Measurements from ENCODE around the gene PDZD2.

DNA sequence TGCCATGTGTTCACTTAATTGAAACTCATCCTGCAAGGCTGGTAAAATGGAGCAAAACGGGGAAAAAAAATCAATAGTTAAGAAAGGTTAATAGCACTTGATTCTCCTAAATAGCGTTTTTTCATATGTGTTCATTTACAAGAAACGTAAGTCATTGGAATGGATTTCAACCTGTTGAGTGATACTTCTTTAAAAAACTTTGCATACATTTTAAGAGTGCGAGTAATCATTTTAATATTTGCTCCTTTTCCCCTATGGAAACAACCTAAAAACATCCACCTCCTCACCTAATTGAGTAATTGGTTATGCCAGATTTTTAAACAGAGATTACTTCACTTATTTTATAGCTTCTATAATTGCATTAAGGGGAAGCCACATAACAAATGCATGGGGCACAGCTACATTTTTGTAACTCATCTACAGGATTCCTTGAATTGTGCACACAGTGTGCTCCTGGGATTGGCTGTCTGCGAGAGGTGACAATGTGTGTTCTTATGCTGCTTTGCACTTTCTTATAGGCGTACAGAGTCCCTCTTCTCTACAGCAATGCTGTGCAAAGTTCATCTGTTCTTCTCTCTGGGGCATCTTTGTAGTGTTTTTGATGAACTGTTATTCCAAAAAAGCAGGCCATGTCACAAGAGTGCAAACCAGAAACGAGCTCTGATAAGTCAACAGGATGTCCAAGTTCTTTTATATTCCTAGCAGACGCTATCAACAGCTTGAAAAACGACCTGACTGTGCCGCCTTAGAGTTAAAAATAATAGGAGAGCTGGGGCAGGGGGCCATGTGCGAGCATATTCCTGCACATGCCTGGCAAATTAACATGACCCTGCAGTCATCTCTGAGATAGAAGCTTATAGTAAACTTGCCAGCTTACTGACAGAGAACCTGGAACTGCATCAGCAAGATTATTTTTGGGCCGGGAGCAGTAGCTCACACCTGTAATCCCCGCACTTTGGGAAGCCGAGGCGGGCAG is 417.2 kb downstream of the PDZD2 start:
- TF ChIP-seq, protein P1, sequence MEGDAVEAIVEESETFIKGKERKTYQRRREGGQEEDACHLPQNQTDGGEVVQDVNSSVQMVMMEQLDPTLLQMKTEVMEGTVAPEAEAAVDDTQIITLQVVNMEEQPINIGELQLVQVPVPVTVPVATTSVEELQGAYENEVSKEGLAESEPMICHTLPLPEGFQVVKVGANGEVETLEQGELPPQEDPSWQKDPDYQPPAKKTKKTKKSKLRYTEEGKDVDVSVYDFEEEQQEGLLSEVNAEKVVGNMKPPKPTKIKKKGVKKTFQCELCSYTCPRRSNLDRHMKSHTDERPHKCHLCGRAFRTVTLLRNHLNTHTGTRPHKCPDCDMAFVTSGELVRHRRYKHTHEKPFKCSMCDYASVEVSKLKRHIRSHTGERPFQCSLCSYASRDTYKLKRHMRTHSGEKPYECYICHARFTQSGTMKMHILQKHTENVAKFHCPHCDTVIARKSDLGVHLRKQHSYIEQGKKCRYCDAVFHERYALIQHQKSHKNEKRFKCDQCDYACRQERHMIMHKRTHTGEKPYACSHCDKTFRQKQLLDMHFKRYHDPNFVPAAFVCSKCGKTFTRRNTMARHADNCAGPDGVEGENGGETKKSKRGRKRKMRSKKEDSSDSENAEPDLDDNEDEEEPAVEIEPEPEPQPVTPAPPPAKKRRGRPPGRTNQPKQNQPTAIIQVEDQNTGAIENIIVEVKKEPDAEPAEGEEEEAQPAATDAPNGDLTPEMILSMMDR (IDR thresholded peaks at IDR 0.05) = no peak
- TF ChIP-seq POLR2A (IDR thresholded peaks at IDR 0.05) = no peak

Measured in heart left ventricle (tissue), 13 donors.